HG02884 (cell line): ENCODE measurements around the gene OR10A2.
A peak's percentile ranks its signal among the peaks of the same experiment; 100 is the strongest.
"Not testable (repeated sequence)": the region's sequence is repeated elsewhere in the genome, so short reads cannot be mapped to it uniquely, and the experiment has no call there.

Experiments
- ATAC-seq: cut with Tn5 transposase; IDR thresholded peaks from one replicate; pipeline ENCODE4 v1.9.1; 2021; ENCODE audit warnings: mild to moderate bottlenecking, moderate library complexity; ENCODE audit not compliant: unreplicated experiment

The OR10A2 gene

GRCh38 chr11:6882751-6883150, 19.9 kb downstream of the OR10A2 start:
- no peak for ATAC-seq

GRCh38 chr11:6887711-6888110, 24.9 kb downstream of the OR10A2 start:
- not testable (repeated sequence) for ATAC-seq

GRCh38 chr11:6888830-6889229, 26.0 kb downstream of the OR10A2 start:
- no peak for ATAC-seq

GRCh38 chr11:6889835-6890234, 27.0 kb downstream of the OR10A2 start:
- peak; percentile 60 for ATAC-seq

GRCh38 chr11:6892400-6892799, 29.5 kb downstream of the OR10A2 start, which contains the start of gene OR2D2:
TSS of gene OR2D2 (minus strand) at chr11:6892500. CDS start at chr11:6892500, 0 bp downstream.
- no peak for ATAC-seq

- ATAC-seq: no peak
These were observed 31.2 kb downstream of the OR10A2 start for GRCh38 chr11:6894097-6894496.

- ATAC-seq: peak; percentile 98
These were observed 32.2 kb downstream of the OR10A2 start for GRCh38 chr11:6895010-6895409.

GRCh38 chr11:6898911-6899310, 36.1 kb downstream of the OR10A2 start:
- no peak for ATAC-seq

- no peak for ATAC-seq
These were observed 37.6 kb downstream of the OR10A2 start for GRCh38 chr11:6900327-6900999.

- not testable (repeated sequence) for ATAC-seq
These were observed 41.9 kb downstream of the OR10A2 start for GRCh38 chr11:6904804-6905203.

- ATAC-seq: no peak
These were observed 48.5 kb downstream of the OR10A2 start for GRCh38 chr11:6911378-6911777.

- no peak for ATAC-seq
These were observed 49.1 kb downstream of the OR10A2 start for GRCh38 chr11:6911948-6912347.

- no peak for ATAC-seq
These were observed 56.8 kb downstream of the OR10A2 start for GRCh38 chr11:6919698-6920097.

GRCh38 chr11:6920702-6921101, 57.8 kb downstream of the OR10A2 start, which contains the start of gene OR2D3:
TSS of gene OR2D3 (plus strand) at chr11:6921002. CDS start at chr11:6921002, 0 bp downstream.
- ATAC-seq: no peak
